GM08714 (cell line): ENCODE results near the gene NTF3.
"Not testable (repeated sequence)": the region's sequence is repeated elsewhere in the genome, so short reads cannot be mapped to it uniquely, and the experiment has no call there.

Experiments
- H3K4me3 ChIP-seq: fragments of 200-500 bp; sonication (Bioruptor generic); 2 replicates; pipeline ENCODE4 v1.5.1; 2014; ENCODE audit warnings: mild to moderate bottlenecking, low read length, inconsistent platforms
- ZNF274 ChIP-seq: IDR thresholded peaks from 2 replicates; pipeline ENCODE4 v1.6.1; 2012; ENCODE audit warnings: mild to moderate bottlenecking, low read depth, low read length

Gene NTF3

DNA sequence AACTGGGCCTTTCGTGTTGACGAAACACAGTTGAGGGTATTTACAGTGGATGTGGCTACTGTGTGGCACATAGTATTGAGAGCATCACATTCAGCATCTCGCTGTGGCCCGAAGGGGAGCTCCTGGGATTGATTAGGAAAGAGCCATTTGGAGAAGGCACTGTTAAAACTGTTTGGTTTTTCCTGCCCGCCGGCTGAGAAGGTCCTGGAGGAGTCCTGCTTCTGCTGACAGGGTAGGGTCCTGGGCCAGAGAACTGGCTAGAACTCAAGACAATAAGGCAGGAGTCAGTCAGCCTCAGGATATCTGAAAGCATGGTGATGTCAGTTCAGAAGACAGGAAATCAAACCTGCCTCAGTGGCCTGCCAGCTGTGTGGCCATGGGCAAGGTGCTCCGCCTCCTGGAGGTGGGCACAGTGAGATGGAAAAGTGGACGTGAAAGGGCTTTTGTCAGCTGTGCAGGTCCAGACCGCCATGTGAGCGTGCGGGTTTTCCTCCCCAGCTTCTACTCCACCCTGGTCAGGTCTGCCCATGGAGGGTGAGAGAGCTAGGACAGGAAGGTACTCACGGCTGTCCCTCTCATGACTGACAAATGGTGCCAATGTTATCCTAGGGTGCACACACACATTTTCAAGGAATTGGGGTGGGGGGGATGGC, 92.3 kb downstream of the NTF3 start:
- TF ChIP-seq ZNF274, result no peak
- no peak overlapping the region for H3K4me3 ChIP-seq

DNA sequence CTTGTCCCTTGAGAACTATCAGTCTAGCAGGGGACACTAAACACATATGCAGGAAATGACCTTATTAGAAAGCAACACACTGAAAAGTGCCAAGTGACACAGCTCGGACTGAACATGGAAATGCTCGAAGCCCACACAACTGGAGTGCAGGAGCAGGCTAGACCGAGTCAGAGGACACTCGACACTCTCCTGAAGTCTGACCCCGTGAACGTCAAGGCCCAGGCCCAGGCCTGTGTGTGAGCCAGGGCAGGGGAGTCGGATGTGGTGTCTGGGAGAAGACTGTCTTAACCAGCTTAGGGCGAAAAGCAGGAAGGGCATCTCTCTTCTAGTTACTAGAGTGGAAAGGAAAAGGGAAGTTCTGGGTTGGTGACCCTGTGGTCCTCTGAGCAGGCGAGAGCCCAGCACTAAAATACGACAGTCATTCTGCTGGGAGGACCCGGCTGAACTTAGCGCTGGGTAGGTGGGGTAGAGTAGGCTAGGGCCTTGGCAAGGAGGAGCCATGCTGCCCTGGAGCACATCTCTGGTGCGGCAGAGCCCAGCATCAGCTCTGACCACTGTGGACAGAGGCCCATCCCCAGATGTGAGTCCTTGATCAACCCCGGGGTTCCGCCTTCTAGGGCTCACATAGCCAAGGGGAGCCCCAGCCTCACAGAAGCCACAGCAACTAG, 93.0 kb downstream of the NTF3 start:
- no peak for TF ChIP-seq ZNF274
- H3K4me3 ChIP-seq, result no peak overlapping the region

DNA sequence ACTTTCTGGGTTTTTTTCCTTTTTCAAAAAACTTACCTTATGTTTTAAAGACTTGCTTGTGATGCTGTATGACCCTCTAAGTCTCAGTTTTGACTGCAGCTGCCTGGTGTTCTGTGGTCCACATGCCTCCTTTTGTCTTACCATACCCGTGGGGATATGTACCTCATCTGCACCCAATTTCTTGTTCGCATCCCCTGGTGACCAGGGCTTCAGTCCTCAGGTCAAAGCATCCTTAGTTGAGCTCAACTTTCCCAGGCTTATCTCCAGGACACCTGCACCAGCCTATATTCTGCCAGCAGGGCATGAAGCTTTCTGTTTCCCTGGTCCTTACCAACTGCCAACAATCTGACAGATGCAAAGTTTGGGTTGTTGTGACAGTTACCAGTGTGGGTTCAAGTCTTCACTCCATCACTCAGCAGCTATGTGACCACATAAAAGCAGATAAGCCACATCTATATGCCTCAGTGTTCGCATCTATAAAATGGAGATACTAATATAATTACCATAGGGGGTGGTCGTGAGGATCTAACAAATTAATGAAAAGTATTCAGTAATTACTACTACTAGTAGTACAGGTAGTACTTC, 94.0 kb downstream of the NTF3 start:
- H3K4me3 ChIP-seq, result no peak overlapping the region
- TF ChIP-seq ZNF274, result no peak

DNA sequence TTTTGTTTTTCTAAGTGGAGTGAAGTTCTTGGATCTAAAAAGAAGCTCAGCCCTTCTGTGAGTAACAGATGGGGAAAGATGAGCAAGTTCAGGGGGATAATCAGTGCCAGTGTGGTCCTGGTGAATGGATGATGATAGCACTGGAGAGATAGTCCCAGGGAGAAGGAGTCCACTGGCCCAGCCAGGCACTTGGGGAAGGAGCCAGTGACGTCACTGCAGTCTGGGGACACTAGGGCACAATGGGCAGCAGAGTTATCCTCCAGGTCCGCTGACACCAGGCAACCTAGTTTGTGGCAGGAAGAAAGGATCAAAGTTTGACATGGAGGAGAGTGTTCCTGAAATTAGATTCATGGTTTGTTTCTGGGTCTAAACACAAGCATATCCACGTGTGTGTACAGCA, 101.5 kb downstream of the NTF3 start:
- no peak overlapping the region for H3K4me3 ChIP-seq
- no peak for TF ChIP-seq ZNF274

DNA sequence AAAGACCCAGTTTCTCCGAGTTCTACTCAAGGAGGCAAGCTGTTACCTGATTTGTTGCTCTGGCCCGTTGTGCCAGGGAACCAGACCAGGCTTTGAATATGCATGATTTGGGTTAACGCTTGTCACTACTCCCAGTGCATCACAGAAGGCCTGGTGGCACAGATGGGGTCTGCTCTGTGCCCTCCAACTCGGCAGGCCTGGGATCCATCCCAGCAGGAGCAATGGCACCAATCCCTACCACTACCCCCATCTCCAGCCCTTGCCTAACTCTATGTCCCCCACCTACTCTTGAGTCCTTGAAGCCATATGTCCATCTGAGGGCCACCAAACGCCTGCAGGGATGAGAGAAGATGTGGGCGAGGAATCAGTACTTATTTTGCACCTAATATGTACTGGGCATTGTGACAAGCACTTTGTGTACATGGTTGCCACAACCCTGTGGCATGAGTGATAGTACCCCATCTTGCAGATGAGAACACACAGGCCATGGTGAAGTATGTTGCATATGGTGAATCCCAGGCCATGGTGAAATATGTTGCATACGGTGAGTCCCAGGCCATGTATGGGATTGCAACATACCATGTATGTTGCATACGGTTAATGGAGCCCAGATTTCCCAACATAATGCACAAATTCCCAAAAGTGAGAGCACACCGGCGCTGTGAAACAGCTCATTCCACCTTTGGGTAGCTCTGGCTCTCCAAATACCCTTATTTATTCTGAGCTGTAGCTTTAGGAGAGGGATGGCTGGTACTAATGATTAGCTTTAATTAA, 102.7 kb downstream of the NTF3 start:
- no peak overlapping the region for H3K4me3 ChIP-seq
- no peak for TF ChIP-seq ZNF274

DNA sequence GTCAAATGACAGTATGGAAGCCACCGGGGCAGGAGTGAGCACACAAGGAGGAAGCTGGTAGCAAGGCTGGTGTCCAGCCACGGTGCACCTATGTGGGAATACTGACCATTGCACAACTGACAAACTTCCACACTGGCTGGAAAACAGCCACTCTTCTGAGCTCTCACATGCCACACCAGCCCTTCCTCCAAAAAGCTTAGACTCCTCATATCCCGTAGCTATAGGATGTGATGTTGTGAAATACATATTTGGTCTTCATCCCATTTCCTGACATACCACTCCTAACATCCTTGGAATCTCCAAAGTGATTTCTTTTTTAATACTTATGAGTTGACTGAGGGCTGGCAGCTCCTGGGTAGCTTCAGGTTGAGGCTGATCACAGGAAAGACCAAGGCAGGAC, 103.6 kb downstream of the NTF3 start:
- no peak for TF ChIP-seq ZNF274
- H3K4me3 ChIP-seq, result no peak overlapping the region

DNA sequence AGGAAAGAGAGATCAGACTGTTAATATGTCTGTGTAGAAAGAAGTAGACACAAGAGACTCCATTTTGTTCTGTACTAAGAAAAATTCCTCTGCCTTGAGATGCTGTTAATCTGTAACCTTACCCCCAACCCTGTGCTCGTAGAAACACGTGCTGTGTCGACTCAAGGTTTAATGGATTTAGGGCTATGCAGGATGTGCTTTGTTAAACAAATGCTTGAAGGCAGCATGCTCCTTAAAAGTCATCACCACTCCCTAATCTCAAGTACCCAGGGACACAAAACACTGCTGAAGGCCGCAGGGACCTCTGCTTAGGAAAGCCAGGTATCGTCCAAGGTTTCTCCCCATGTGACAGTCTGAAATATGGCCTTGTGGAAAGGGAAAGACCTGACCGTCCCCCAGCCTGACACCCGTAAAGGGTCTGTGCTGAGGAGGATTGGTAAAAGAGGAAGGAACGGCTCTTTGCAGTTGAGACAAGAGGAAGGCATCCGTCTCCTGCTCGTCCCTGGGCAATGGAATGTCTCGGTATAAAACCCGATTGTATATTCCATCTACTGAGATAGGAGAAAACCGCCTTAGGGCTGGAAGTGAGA, 105.2 kb downstream of the NTF3 start:
- H3K4me3 ChIP-seq, result not testable (repeated sequence)

DNA sequence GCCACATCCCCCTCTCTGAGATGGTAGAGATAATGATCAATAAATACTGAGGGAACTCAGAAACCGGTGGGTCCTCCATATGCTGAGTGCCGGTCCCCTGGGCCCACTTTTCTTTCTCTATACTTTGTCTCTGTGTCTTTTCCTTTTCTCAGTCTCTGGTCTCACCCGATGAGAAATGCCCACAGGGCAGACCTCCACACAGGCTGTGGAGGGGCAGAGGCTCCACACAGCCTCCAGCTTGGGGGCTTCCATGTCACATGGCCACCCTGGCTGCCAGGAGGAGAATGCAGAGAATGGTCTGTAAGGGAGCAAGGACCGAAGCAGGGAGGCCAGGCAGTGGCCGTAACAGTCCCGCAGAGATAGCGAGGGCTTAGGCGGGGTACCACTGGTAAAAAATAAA, 105.9 kb downstream of the NTF3 start:
- H3K4me3 ChIP-seq, result no peak overlapping the region
- TF ChIP-seq ZNF274, result no peak
